ENCODE measurements around the gene HS6ST2. TPM values are rescaled to one million over a fixed set of nuclear protein-coding genes. Genes with fewer than 3 reads are reported as not detected.
"Not testable (repeated sequence)": the region's sequence is repeated elsewhere in the genome, so short reads cannot be mapped to it uniquely, and the experiment has no call there.

HS6ST2 gene
- total RNA-seq (2014; rRNA removed; shearing (Covaris generic)) = 2.9 and 3.9 TPM in 2 replicates

GRCh38 chrX:132958091-132958703, at the start of gene HS6ST2:
TSS of gene HS6ST2 (minus strand) at chrX:132958629.
- no peak for DNase-seq (ENCODE audit: low spot score)

GRCh38 chrX:133007458-133007857, 49.0 kb upstream of the HS6ST2 start:
- no peak for DNase-seq (ENCODE audit: low spot score)

- no peak for DNase-seq (ENCODE audit: low spot score)
These were observed 47.2 kb upstream of the HS6ST2 start for GRCh38 chrX:133005616-133006015.

GRCh38 chrX:133005042-133005441, 46.6 kb upstream of the HS6ST2 start:
- DNase-seq (ENCODE audit: low spot score) = peak; percentile 10

GRCh38 chrX:132999209-132999608, 40.8 kb upstream of the HS6ST2 start:
- DNase-seq (ENCODE audit: low spot score) = no peak

GRCh38 chrX:132990835-132991234, 32.4 kb upstream of the HS6ST2 start:
- no peak for DNase-seq (ENCODE audit: low spot score)

GRCh38 chrX:132986556-132986955, 28.1 kb upstream of the HS6ST2 start:
- DNase-seq (ENCODE audit: low spot score) = no peak

GRCh38 chrX:132984058-132984650, 25.7 kb upstream of the HS6ST2 start:
- no peak for DNase-seq (ENCODE audit: low spot score)

GRCh38 chrX:132983496-132983895, 25.1 kb upstream of the HS6ST2 start:
- DNase-seq (ENCODE audit: low spot score) = no peak

GRCh38 chrX:132980035-132980434, 21.6 kb upstream of the HS6ST2 start:
- DNase-seq (ENCODE audit: low spot score) = not testable (repeated sequence)

GRCh38 chrX:132968296-132968949, 10.0 kb upstream of the HS6ST2 start:
- DNase-seq (ENCODE audit: low spot score) = no peak

- no peak for DNase-seq (ENCODE audit: low spot score)
These were observed 8.6 kb upstream of the HS6ST2 start for GRCh38 chrX:132967049-132967448.

GRCh38 chrX:132965461-132965860, 7.0 kb upstream of the HS6ST2 start:
- no peak for DNase-seq (ENCODE audit: low spot score)

- no peak for DNase-seq (ENCODE audit: low spot score)
These were observed 3.1 kb upstream of the HS6ST2 start for GRCh38 chrX:132961511-132961910.

- no peak for DNase-seq (ENCODE audit: low spot score)
These were observed 978 bp downstream of the HS6ST2 start for GRCh38 chrX:132957211-132958090.

- DNase-seq (ENCODE audit: low spot score) = no peak
These were observed 1.8 kb downstream of the HS6ST2 start for GRCh38 chrX:132956421-132957210.

GRCh38 chrX:132955690-132956089, 2.7 kb downstream of the HS6ST2 start:
- no peak for DNase-seq (ENCODE audit: low spot score)

- DNase-seq (ENCODE audit: low spot score) = no peak
These were observed 4.1 kb downstream of the HS6ST2 start for GRCh38 chrX:132954323-132954722.

GRCh38 chrX:132953354-132953753, 5.1 kb downstream of the HS6ST2 start:
- DNase-seq (ENCODE audit: low spot score) = no peak

- DNase-seq (ENCODE audit: low spot score) = no peak
These were observed 9.7 kb downstream of the HS6ST2 start for GRCh38 chrX:132948648-132949260.

GRCh38 chrX:132945055-132945599, 13.3 kb downstream of the HS6ST2 start:
- DNase-seq (ENCODE audit: low spot score) = not testable (repeated sequence)

Data from H4 (cell line).